HG03558 (cell line): Measurements from ENCODE around the gene KRTAP5-7.
"Not testable (repeated sequence)": the region's sequence is repeated elsewhere in the genome, so short reads cannot be mapped to it uniquely, and the experiment has no call there.

Source experiments
- ATAC-seq: cut with Tn5 transposase; IDR thresholded peaks from one replicate; pipeline ENCODE4 v1.9.1; 2021; ENCODE audit warnings: moderate number of reproducible peaks; ENCODE audit not compliant: unreplicated experiment; ENCODE audit errors: extremely low read depth

The KRTAP5-7 gene

GRCh38 chr11:71530602-71531001 is 3.5 kb downstream of the KRTAP5-7 start:
- no peak for ATAC-seq

GRCh38 chr11:71532036-71532610 is 5.1 kb downstream of the KRTAP5-7 start:
- ATAC-seq, result no peak

- ATAC-seq, result not testable (repeated sequence)
Measured at GRCh38 chr11:71534711-71535608, 7.9 kb downstream of the KRTAP5-7 start.

GRCh38 chr11:71535825-71536224 is 8.8 kb downstream of the KRTAP5-7 start:
- ATAC-seq, result no peak

GRCh38 chr11:71537537-71537936 is 10.5 kb downstream of the KRTAP5-7 start:
- ATAC-seq, result no peak

GRCh38 chr11:71537977-71538665 is 11.1 kb downstream of the KRTAP5-7 start, which contains the start of gene KRTAP5-8:
Gene KRTAP5-8 (plus strand): TSS chr11:71538025. CDS start chr11:71538056, 31 bp downstream.
- not testable (repeated sequence) for ATAC-seq

- ATAC-seq, result no peak
Measured at GRCh38 chr11:71538666-71538990, 11.6 kb downstream of the KRTAP5-7 start.

GRCh38 chr11:71539017-71539416 is 11.9 kb downstream of the KRTAP5-7 start:
- no peak for ATAC-seq

GRCh38 chr11:71539971-71540370 is 12.9 kb downstream of the KRTAP5-7 start:
- not testable (repeated sequence) for ATAC-seq

GRCh38 chr11:71540521-71541304 is 13.6 kb downstream of the KRTAP5-7 start:
- ATAC-seq, result not testable (repeated sequence)

GRCh38 chr11:71542382-71542781 is 15.3 kb downstream of the KRTAP5-7 start:
- no peak for ATAC-seq

GRCh38 chr11:71542879-71543777 is 16.1 kb downstream of the KRTAP5-7 start:
- ATAC-seq, result no peak

GRCh38 chr11:71543866-71544265 is 16.8 kb downstream of the KRTAP5-7 start:
- ATAC-seq, result no peak

GRCh38 chr11:71544525-71545214 is 17.6 kb downstream of the KRTAP5-7 start:
- no peak for ATAC-seq

- no peak for ATAC-seq
Measured at GRCh38 chr11:71545405-71545966, 18.4 kb downstream of the KRTAP5-7 start.

GRCh38 chr11:71548120-71548519 is 21.1 kb downstream of the KRTAP5-7 start, which contains the start of gene KRTAP5-9:
Gene KRTAP5-9 (plus strand): TSS chr11:71548420. CDS start chr11:71548658, 238 bp downstream.
- no peak for ATAC-seq

GRCh38 chr11:71548716-71549151 is 21.7 kb downstream of the KRTAP5-7 start:
- no peak for ATAC-seq

- no peak for ATAC-seq
Measured at GRCh38 chr11:71551711-71552110, 24.6 kb downstream of the KRTAP5-7 start.
